Colonic mucosa (tissue), 4 donors: ENCODE data around the gene TTC28. TPM values are rescaled to one million over a fixed set of nuclear protein-coding genes. Genes with fewer than 3 reads are reported as not detected.

Source experiments
- DNase-seq: peaks from one replicate; pipeline ENCODE4 v3.0.0-alpha.2; 2020
- H3K27ac ChIP-seq: fragments of 200-600 bp; one replicate; pipeline ENCODE4 v1.8.0; 2021
- H3K27me3 ChIP-seq: fragments of 200-600 bp; one replicate; pipeline ENCODE4 v1.8.0; 2021
- H3K36me3 ChIP-seq: fragments of 200-600 bp; one replicate; pipeline ENCODE4 v1.8.0; 2021
- H3K4me1 ChIP-seq: fragments of 200-600 bp; one replicate; pipeline ENCODE4 v1.8.0; 2021; ENCODE audit warnings: mild to moderate bottlenecking
- H3K4me3 ChIP-seq: fragments of 200-600 bp; one replicate; pipeline ENCODE4 v1.8.0; 2021
- H3K9ac ChIP-seq, 2 donors: one replicate each; pipeline ENCODE4 v1.7.0; 2013; ENCODE audit warnings: control low read depth in 2 of 2, low read depth in 2 of 2, low read length in 2 of 2
- H3K9me3 ChIP-seq: fragments of 200-600 bp; one replicate; pipeline ENCODE4 v1.8.0; 2021
- intact Hi-C: fragments of 100-400 bp; cut with DNase I; formaldehyde crosslinking; loops from one replicate; pipeline ENCODE4 v1.14.1; 2022
- total RNA-seq, 2 donors: library from RNA; stranded (reverse); fragmentation: NEBNext Ultra II Directional in 1 of 2; extraction: Animal tissue kit (Norgen Biotek cat#: 25700) in 1 of 2; gene quantifications; one replicate each; pipeline ENCODE4 v1.2.1, GENCODE V29; 2021
- TF ChIP-seq, protein P1 (sequence below): fragments of 200-600 bp; IDR thresholded peaks from one replicate; pipeline ENCODE4 v1.8.0; 2022; ENCODE audit warnings: antibody characterized with exemption, mild to moderate bottlenecking
- donor health status: healthy.
- donor health status: DM: no; HTN: no; CAD: no.
- donor health status: DM: no; HTN: no; CAD: no.

Gene TTC28
- total RNA-seq, 2 donors from 2014 or later = 6.6 to 9.2 TPM

DNA sequence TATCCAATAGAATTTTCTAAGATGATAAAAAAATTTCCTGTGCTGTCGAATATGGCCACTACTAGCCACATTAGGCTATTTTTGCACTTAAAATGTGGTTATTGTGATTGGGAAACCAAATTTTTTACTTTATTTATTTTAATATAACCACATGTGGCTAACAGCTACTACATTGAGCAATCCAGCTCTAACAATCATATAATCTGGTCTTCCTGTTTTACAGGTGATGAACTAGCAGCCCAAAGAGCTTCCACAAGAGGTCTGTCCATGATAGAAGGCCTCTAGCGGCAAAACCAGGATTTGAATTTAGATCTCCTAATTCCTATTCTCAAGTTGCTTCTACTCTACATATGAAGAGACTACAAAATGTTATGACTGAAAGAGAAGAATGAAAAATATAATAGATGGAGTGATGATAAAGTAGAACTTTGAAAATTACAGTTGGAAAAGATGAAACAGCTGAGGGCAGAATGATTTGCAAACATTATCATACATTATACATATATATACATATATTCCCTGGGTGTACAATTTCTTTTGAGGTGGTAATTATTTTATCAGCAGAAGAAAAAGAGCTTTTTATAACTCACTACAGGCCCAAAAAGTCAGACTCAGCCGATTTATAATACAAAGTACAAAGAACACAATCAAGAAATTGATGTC is 397.1 kb downstream of the TTC28 start:
- Histone ChIP-seq H3K9ac (no peak overlapping the region), H3K9me3 (no peaks in the 10 kb centered on the region), H3K4me3 (no peak overlapping the region), H3K36me3 (no peaks in the 10 kb centered on the region), H3K4me1 (no peaks in the 10 kb centered on the region), H3K27ac (no peak overlapping the region), H3K27me3 (no peaks in the 10 kb centered on the region)
- DNase-seq = no peak
- intact Hi-C loops = no loop called here
- TF ChIP-seq, protein P1, sequence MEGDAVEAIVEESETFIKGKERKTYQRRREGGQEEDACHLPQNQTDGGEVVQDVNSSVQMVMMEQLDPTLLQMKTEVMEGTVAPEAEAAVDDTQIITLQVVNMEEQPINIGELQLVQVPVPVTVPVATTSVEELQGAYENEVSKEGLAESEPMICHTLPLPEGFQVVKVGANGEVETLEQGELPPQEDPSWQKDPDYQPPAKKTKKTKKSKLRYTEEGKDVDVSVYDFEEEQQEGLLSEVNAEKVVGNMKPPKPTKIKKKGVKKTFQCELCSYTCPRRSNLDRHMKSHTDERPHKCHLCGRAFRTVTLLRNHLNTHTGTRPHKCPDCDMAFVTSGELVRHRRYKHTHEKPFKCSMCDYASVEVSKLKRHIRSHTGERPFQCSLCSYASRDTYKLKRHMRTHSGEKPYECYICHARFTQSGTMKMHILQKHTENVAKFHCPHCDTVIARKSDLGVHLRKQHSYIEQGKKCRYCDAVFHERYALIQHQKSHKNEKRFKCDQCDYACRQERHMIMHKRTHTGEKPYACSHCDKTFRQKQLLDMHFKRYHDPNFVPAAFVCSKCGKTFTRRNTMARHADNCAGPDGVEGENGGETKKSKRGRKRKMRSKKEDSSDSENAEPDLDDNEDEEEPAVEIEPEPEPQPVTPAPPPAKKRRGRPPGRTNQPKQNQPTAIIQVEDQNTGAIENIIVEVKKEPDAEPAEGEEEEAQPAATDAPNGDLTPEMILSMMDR = no peak

DNA sequence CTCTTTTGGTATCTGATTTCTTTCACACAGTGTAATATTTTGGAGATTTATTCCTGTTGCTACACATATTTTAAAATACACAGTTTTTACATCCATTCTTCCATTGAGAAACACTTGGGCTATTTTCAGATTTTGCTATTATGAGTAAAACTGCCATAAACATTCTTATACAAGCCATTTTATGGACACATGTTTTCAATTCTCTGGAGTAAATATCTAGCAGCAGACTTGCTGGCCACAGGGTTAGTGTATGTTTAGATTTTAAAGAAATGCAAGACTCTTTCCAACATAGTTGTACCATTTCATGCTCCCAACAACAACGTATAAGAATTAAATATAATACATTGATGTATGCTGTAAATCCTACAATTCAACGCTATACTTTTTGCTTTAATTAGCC is 399.8 kb downstream of the TTC28 start:
- Histone ChIP-seq H3K4me1 (no peaks in the 10 kb centered on the region), H3K4me3 (no peak overlapping the region), H3K9ac (no peak overlapping the region), H3K9me3 (no peaks in the 10 kb centered on the region), H3K27ac (no peak overlapping the region), H3K36me3 (no peaks in the 10 kb centered on the region), H3K27me3 (no peaks in the 10 kb centered on the region)
- intact Hi-C loops = no loop called here
- DNase-seq = no peak
- TF ChIP-seq, protein P1 = no peak

DNA sequence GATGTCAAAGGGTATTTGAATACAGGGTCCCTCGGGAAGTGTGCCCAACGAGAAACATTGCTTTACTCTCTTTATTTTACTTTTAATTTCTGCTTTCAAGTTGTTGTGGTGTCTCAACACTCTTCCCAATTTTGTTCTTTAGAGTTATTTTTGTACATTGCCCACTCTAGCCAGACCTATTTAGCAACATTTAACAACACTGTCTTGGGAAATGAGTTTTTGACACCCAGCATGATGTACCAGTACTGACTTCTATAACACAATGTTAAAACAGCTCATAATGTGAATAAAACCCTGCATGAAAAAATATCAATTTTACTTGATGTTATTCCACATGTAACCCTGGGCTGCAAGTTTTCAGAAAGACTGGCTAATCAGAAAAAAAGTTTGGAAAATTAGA is 410.4 kb downstream of the TTC28 start:
- DNase-seq = no peak
- H3K9ac ChIP-seq = no peak overlapping the region
- no peaks in the 10 kb centered on the region for H3K36me3 ChIP-seq
- no peaks in the 10 kb centered on the region for H3K9me3 ChIP-seq
- H3K27me3 ChIP-seq = no peaks in the 10 kb centered on the region
- no peaks in the 10 kb centered on the region for H3K4me1 ChIP-seq
- H3K4me3 ChIP-seq = no peak overlapping the region
- TF ChIP-seq, protein P1 = no peak
- no peak overlapping the region for H3K27ac ChIP-seq
- intact Hi-C loops = no loop called here

DNA sequence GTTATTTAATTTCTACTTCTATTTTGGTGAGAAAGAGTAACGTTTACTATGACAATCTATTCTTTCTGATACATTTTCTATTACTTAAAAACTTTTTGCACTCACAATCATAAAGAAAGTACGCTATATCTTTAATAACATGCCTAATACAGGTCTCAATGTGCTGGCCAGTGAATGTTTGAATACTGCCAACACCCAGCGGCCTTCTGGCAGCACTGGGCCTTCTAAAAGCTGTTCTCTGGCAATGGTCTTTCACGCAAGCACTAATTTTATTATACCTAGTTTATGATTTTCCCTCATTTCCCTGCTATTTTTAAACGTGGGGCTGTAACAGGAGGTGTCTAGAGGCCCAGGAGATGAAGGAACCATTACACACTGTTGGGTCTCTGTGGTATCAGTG is 410.8 kb downstream of the TTC28 start:
- H3K4me3 ChIP-seq = no peak overlapping the region
- TF ChIP-seq, protein P1 = no peak
- intact Hi-C loops = no loop called here
- H3K4me1 ChIP-seq = no peaks in the 10 kb centered on the region
- DNase-seq = no peak
- H3K9ac ChIP-seq = no peak overlapping the region
- no peaks in the 10 kb centered on the region for H3K27me3 ChIP-seq
- H3K36me3 ChIP-seq = no peaks in the 10 kb centered on the region
- no peak overlapping the region for H3K27ac ChIP-seq
- H3K9me3 ChIP-seq = no peaks in the 10 kb centered on the region

DNA sequence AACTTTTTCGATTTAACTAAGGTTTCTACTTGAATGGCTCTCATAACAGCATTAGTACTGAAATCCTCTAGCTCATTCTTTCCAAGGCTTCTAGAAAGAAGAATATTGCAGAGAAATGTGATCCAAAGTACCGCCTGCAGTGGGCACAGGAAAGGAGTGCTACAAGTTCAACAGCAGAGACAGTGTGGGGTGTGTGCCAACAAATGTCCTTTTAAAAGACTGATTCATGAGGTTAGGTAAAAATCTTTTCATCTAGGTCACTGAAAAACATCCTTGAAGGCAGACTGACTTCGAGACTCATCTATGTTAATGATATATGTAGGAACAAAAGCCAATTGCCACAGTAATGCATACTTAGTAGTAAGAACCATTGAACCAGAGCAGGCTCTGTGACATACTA is 411.5 kb downstream of the TTC28 start:
- no peaks in the 10 kb centered on the region for H3K36me3 ChIP-seq
- intact Hi-C loops = no loop called here
- no peak overlapping the region for H3K27ac ChIP-seq
- H3K4me3 ChIP-seq = no peak overlapping the region
- no peaks in the 10 kb centered on the region for H3K9me3 ChIP-seq
- H3K9ac ChIP-seq = no peak overlapping the region
- H3K27me3 ChIP-seq = no peaks in the 10 kb centered on the region
- DNase-seq = no peak
- TF ChIP-seq, protein P1 = no peak
- no peaks in the 10 kb centered on the region for H3K4me1 ChIP-seq
